HEK293T (cell line): ENCODE measurements around the gene RCN2.

ENCODE experiments used
- CTCF ChIA-PET: fragments of 350-600 bp; formaldehyde crosslinking; extraction: SDS; loops from one replicate; lab custom pipeline; 2021; ENCODE audit warnings: antibody characterized with exemption, inconsistent platforms; lab: Yijun Ruan, JAX
- POLR2A ChIA-PET: fragments of 350-600 bp; formaldehyde crosslinking; extraction: SDS; loops from one replicate; lab custom pipeline; 2020; ENCODE audit warnings: antibody characterized with exemption, inconsistent platforms; lab: Yijun Ruan, JAX
- DNase-seq: peaks from one replicate; pipeline ENCODE4 v3.0.0; 2012; ENCODE audit warnings: mixed read lengths; ENCODE audit errors: extremely low spot score
- ARNT ChIP-seq: fragments of 450-650 bp; IDR thresholded peaks from 2 replicates; pipeline ENCODE4 v1.6.1; 2017; ENCODE audit warnings: mild to moderate bottlenecking
- BHLHE40 ChIP-seq: fragments of 450-650 bp; IDR thresholded peaks from 2 replicates; pipeline ENCODE4 v1.6.1; 2016; ENCODE audit warnings: mild to moderate bottlenecking, moderate library complexity, borderline replicate concordance
- CTBP1 ChIP-seq: fragments of 450-650 bp; IDR thresholded peaks from 2 replicates; pipeline ENCODE4 v1.6.1; 2016; ENCODE audit warnings: borderline replicate concordance
- ELF4 ChIP-seq: fragments of 450-650 bp; IDR thresholded peaks from 2 replicates; pipeline ENCODE4 v1.6.1; 2017; ENCODE audit warnings: antibody characterized with exemption
- FOXA1 ChIP-seq: fragments of 450-650 bp; IDR thresholded peaks from 2 replicates; pipeline ENCODE4 v1.6.1; 2016; ENCODE audit warnings: mild to moderate bottlenecking
- FOXK2 ChIP-seq: fragments of 450-650 bp; IDR thresholded peaks from 2 replicates; pipeline ENCODE4 v1.6.1; 2016; ENCODE audit warnings: mild to moderate bottlenecking
- FOXM1 ChIP-seq: fragments of 450-650 bp; IDR thresholded peaks from 2 replicates; pipeline ENCODE4 v1.6.1; 2017; ENCODE audit warnings: mild to moderate bottlenecking, borderline replicate concordance
- HDGF ChIP-seq: fragments of 450-650 bp; IDR thresholded peaks from 2 replicates; pipeline ENCODE4 v1.6.1; 2017; ENCODE audit warnings: antibody characterized with exemption, borderline replicate concordance
- L3MBTL2 ChIP-seq: fragments of 450-650 bp; conservative IDR thresholded peaks from 2 replicates; pipeline ENCODE4 v1.6.1; 2016; ENCODE audit warnings: mild to moderate bottlenecking
- LEF1 ChIP-seq: fragments of 450-650 bp; IDR thresholded peaks from 2 replicates; pipeline ENCODE4 v1.6.1; 2017; ENCODE audit warnings: mild to moderate bottlenecking, borderline replicate concordance
- NFRKB ChIP-seq: fragments of 450-650 bp; IDR thresholded peaks from 2 replicates; pipeline ENCODE4 v1.6.1; 2016; ENCODE audit warnings: mild to moderate bottlenecking, moderate library complexity
- SP1 ChIP-seq: fragments of 450-650 bp; IDR thresholded peaks from 2 replicates; pipeline ENCODE4 v1.6.1; 2017
- SUZ12 ChIP-seq: fragments of 450-650 bp; IDR thresholded peaks from 2 replicates; pipeline ENCODE4 v1.6.1; 2016; ENCODE audit warnings: mild to moderate bottlenecking
- TARDBP ChIP-seq: fragments of 450-650 bp; IDR thresholded peaks from 2 replicates; pipeline ENCODE4 v1.6.1; 2016
- ZNF384 ChIP-seq: fragments of 450-650 bp; IDR thresholded peaks from 2 replicates; pipeline ENCODE4 v1.6.1; 2016
- TF ChIP-seq, protein P1 (sequence below): fragments of 450-650 bp; IDR thresholded peaks from 2 replicates; pipeline ENCODE4 v1.6.1; 2016

RCN2 gene

GRCh38 chr15:76988867-76989780 is 57.6 kb downstream of the RCN2 start:
- DNase-seq: no peak
- CTCF ChIA-PET: interaction anchor here (1.6 kb wide), 1 partner anchor 15 kb away, joined by 5 read pairs; no protein-coding TSS in a partner anchor
- TF ChIP-seq FOXM1: no peak
- POLR2A ChIA-PET: no interaction called here

DNA sequence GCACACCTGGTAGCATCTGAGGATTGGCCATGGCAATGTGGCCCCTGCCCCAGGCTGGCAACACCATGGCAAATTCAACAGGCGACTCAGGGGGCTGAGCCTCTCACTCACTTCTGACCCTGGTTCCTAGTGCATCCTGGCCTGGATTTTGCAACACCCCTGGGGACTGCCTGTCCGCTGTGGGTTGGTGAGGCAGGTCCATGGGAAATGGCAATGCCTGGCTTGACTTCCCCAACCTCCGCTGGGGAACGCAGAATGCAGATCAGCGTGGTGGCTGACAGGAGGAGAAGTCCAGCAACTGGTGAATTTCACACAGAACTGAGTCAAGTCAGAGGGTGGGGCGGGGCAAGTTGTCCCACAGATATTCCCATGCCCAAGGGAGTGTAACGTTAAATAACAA is 59.5 kb downstream of the RCN2 start:
- TF ChIP-seq CTBP1 (no peak), ELF4 (no peak), L3MBTL2 (no peak), FOXA1 (no peak), FOXM1 (no peak), ZNF384 (no peak), ARNT (no peak), NFRKB (no peak)
- TF ChIP-seq, protein P1, sequence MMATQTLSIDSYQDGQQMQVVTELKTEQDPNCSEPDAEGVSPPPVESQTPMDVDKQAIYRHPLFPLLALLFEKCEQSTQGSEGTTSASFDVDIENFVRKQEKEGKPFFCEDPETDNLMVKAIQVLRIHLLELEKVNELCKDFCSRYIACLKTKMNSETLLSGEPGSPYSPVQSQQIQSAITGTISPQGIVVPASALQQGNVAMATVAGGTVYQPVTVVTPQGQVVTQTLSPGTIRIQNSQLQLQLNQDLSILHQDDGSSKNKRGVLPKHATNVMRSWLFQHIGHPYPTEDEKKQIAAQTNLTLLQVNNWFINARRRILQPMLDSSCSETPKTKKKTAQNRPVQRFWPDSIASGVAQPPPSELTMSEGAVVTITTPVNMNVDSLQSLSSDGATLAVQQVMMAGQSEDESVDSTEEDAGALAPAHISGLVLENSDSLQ: no peak
- ChIA-PET CTCF (interaction anchor here (1.4 kb wide), 1 partner anchor 20 kb away, joined by 3 read pairs; no protein-coding TSS in a partner anchor), POLR2A (no interaction called here)
- no peak for DNase-seq

DNA sequence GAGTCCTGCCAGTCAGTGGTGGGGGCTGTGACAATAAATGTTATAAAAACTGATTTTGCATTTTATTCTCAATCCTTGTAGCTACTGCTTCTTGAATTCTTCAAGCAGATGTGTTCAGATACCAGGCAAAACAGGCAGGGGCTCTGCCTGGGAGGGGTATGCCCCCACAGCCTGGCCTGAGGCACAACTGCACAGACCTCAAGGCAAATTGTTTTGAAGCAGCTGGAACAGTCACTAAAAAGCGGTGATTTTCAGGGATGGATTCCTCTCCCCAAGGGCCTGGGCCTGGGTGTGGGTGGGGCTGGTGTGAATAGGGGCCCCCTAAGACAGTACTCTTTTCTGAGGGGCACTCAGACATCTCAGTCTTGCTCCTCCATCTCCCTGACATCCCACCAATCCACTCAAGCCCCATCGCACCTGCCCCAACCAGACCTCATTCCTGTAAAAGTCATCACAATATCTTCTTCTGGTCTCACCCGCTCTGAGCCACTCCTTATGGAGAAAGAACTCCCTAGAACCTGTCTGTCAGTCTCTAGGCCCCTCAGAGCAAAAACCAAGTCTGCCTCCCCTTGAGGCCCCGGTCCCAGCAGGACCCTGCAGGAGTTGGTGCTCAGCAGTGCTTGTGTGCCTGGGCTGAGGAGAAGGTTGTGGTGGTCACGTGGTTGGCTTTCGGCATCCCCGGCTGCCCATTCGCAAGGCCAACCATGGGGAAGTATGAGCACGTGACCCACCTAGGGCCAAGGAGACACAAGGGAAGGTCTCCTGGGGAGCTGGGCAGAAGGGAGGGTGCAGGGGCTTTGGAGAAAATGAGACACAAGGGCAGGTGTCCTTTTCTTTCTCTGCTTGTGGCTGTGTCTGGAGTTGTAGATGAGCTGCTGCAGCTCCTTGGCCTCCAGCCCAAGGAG is 60.4 kb downstream of the RCN2 start:
- DNase-seq: no peak
- CTCF ChIA-PET: interaction anchor here (1.4 kb wide), 1 partner anchor 21 kb away, joined by 3 read pairs; no protein-coding TSS in a partner anchor
- POLR2A ChIA-PET: no interaction called here
- TF ChIP-seq LEF1: no peak
- no peak for TF ChIP-seq BHLHE40

DNA sequence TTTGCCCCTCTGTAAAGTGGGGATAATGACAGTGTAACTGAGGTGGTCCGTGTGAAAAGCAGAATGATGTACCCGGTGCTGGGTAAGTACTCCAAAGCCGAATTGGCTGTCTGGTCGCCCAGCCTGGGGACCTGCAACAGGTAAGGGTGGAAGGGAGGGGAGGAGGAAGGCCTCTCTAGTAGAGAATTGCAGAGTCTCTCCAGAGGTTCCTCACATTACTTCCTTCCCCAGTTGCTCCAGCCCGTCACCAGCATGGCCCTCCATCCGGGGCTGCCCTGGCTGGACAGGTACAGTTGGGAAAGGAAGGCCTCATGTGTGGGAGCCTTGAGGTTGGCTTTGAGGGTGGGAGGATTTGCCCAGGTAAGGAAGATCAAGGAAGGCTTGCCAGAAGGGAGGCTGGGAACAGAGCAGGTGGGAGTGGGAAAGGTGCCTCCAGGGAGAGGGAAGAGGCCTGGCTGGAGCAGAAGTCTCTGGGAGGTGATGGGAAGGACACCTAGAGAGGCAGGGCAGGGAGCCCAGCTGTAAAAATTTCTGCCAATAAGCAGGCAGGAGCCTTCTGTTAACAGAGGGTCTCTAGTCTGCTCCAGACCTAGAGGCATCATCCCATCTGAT is 61.7 kb downstream of the RCN2 start:
- no peak for TF ChIP-seq SP1
- TF ChIP-seq ZNF384: no peak
- TF ChIP-seq FOXM1: no peak
- TF ChIP-seq LEF1: no peak
- TF ChIP-seq L3MBTL2: no peak
- TF ChIP-seq NFRKB: no peak
- TF ChIP-seq SUZ12: no peak
- no peak for TF ChIP-seq TARDBP
- no peak for TF ChIP-seq HDGF
- no peak for TF ChIP-seq ARNT
- no peak for TF ChIP-seq BHLHE40
- TF ChIP-seq CTBP1: no peak
- TF ChIP-seq FOXK2: no peak
- TF ChIP-seq, protein P1: no peak
- TF ChIP-seq FOXA1: no peak
- TF ChIP-seq ELF4: no peak
- ChIA-PET CTCF (no interaction called here), POLR2A (interaction anchor here (1.1 kb wide), 1 partner anchor 62 kb away, joined by 3 read pairs; the partner anchor contains the start of gene RCN2)
- DNase-seq: no peak

DNA sequence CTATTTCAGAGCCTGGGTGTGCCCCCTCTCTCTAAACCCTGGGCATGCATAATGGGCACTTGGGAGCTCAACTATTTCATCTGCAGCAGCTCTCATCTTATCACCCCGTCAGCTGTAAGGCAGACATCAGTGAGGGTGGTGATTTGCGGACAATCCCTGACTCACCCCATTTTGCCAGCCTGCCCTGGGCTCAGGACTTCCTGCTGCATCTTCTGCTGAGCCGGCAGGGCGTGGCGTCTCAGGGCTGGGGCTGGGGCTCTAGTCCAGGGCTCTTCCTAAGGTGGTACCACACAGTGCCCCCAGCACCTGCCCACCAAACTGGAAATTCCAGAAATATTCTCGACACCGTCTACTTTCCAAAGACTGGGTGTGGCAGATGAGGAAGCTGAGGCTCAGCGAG is 62.5 kb downstream of the RCN2 start:
- CTCF ChIA-PET: interaction anchor here (1.0 kb wide), 1 partner anchor 20 kb away, joined by 3 read pairs; no protein-coding TSS in a partner anchor
- POLR2A ChIA-PET: interaction anchor here (1.1 kb wide), 1 partner anchor 63 kb away, joined by 3 read pairs; the partner anchor contains the start of gene RCN2
- no peak for DNase-seq
- TF ChIP-seq BHLHE40: no peak
- no peak for TF ChIP-seq ELF4

- ChIA-PET POLR2A (no interaction called here), CTCF (interaction anchor here (1.0 to 1.1 kb wide), 2 partner anchors 20 to 549 kb away, joined by 3 read pairs; no protein-coding TSS in a partner anchor)
Observed at GRCh38 chr15:76994496-76994895, 62.9 kb downstream of the RCN2 start.

More at GRCh38 chr15:76994496-76994895, 62.9 kb downstream of the RCN2 start:
- TF ChIP-seq FOXA1 (no peak), LEF1 (no peak), HDGF (no peak), FOXK2 (no peak), ELF4 (no peak), FOXM1 (no peak), ZNF384 (no peak), L3MBTL2 (no peak), TARDBP (no peak), CTBP1 (no peak), SUZ12 (no peak), SP1 (no peak), NFRKB (no peak), ARNT (no peak), BHLHE40 (no peak)
- TF ChIP-seq, protein P1: no peak
- no peak for DNase-seq
